DOHH2 (cell line): ENCODE data around the gene CNGA3.

Experiments
- H3F3A ChIP-seq: fragments of 200-600 bp; sonication (generic), shearing (Covaris generic); 2 replicates; pipeline ENCODE4 v1.6.0; 2016; ENCODE audit warnings: antibody characterized with exemption, mild to moderate bottlenecking; ENCODE audit not compliant: control insufficient read depth, insufficient read depth
- H3K27ac ChIP-seq: fragments of 200-600 bp; sonication (generic); 2 replicates; pipeline ENCODE4 v1.5.1; 2014; ENCODE audit warnings: low read depth, mild to moderate bottlenecking, low read length, moderate library complexity
- H3K27me3 ChIP-seq: fragments of 200-600 bp; sonication (generic); 2 replicates; pipeline ENCODE4 v1.6.1; 2014; ENCODE audit warnings: mild to moderate bottlenecking, low read length, mixed read lengths; ENCODE audit not compliant: control insufficient read depth
- H3K36me3 ChIP-seq: fragments of 200-600 bp; sonication (generic); 2 replicates; pipeline ENCODE4 v1.6.1; 2014; ENCODE audit warnings: mild to moderate bottlenecking, low read length, moderate library complexity, mixed read lengths; ENCODE audit not compliant: control insufficient read depth
- H3K4me1 ChIP-seq: fragments of 200-600 bp; sonication (generic); 2 replicates; pipeline ENCODE4 v1.6.1; 2014; ENCODE audit warnings: mild to moderate bottlenecking, low read length, mixed read lengths; ENCODE audit not compliant: control insufficient read depth
- H3K4me2 ChIP-seq: fragments of 200-600 bp; sonication (generic); 2 replicates; pipeline ENCODE4 v1.6.0; 2014; ENCODE audit warnings: mild to moderate bottlenecking, low read length, moderate library complexity
- H3K4me3 ChIP-seq: fragments of 200-600 bp; sonication (generic); 2 replicates; pipeline ENCODE4 v1.5.1; 2014; ENCODE audit warnings: mild to moderate bottlenecking, low read length, mixed read lengths
- H3K79me2 ChIP-seq: fragments of 200-600 bp; sonication (generic); 2 replicates; pipeline ENCODE4 v1.6.1; 2014; ENCODE audit warnings: mild to moderate bottlenecking, low read length, mixed read lengths; ENCODE audit not compliant: control insufficient read depth
- H3K9me2 ChIP-seq: fragments of 200-600 bp; sonication (generic); replicated peaks from 2 replicates; pipeline ENCODE4 v1.6.1; 2014; ENCODE audit warnings: mild to moderate bottlenecking, low read length, mixed read lengths; ENCODE audit not compliant: control insufficient read depth
- H3K9me3 ChIP-seq: fragments of 200-600 bp; sonication (generic); 2 replicates; pipeline ENCODE4 v1.6.1; 2014; ENCODE audit warnings: antibody characterized with exemption, low read length, mixed read lengths; ENCODE audit not compliant: control insufficient read depth, insufficient read depth
- H4K20me1 ChIP-seq: fragments of 200-600 bp; sonication (generic); 2 replicates; pipeline ENCODE4 v1.6.0; 2014; ENCODE audit warnings: low read depth, mild to moderate bottlenecking, antibody characterized with exemption, low read length, moderate library complexity; ENCODE audit not compliant: control insufficient read depth, insufficient read depth
- CTCF ChIP-seq: fragments of 200-600 bp; sonication (generic); IDR thresholded peaks from one replicate; pipeline ENCODE4 v1.5.1; 2014; ENCODE audit warnings: antibody characterized with exemption, mild to moderate bottlenecking, low read depth, low read length; ENCODE audit not compliant: poor library complexity, severe bottlenecking
- EZH2phosphoT487 ChIP-seq: fragments of 200-600 bp; sonication (generic); IDR thresholded peaks from 2 replicates; pipeline ENCODE4 v1.6.1; 2017; ENCODE audit warnings: borderline replicate concordance, mild to moderate bottlenecking, antibody characterized with exemption, low read length, moderate library complexity, mixed read lengths

CNGA3 gene

GRCh38 chr2:98341241-98341640 lies 5.0 kb upstream of the CNGA3 start:
- no peaks in the 10 kb centered on the region for H3K27me3 ChIP-seq
- no peak overlapping the region for H3K4me2 ChIP-seq
- TF ChIP-seq EZH2phosphoT487 (no peak), CTCF (no peak)
- no peaks in the 10 kb centered on the region for H3K79me2 ChIP-seq
- H3F3A ChIP-seq = no peaks in the 10 kb centered on the region
- no peaks in the 10 kb centered on the region for H4K20me1 ChIP-seq
- no peaks in the 10 kb centered on the region for H3K9me2 ChIP-seq
- no peak overlapping the region for H3K27ac ChIP-seq
- no peaks in the 10 kb centered on the region for H3K36me3 ChIP-seq
- no peaks in the 10 kb centered on the region for H3K4me1 ChIP-seq
- H3K9me3 ChIP-seq = peaks cover 3% of the 10 kb centered on the region; the same call in 1 of the 2 replicates
- H3K4me3 ChIP-seq = no peak overlapping the region

GRCh38 chr2:98343285-98343684 lies 3.0 kb upstream of the CNGA3 start:
- Histone ChIP-seq H3K4me3 (no peak overlapping the region), H3K9me3 (no peaks in the 10 kb centered on the region), H3K9me2 (no peaks in the 10 kb centered on the region), H3K4me2 (no peak overlapping the region), H3F3A (no peaks in the 10 kb centered on the region), H3K27me3 (no peaks in the 10 kb centered on the region), H3K27ac (no peak overlapping the region), H3K4me1 (no peaks in the 10 kb centered on the region), H3K79me2 (no peaks in the 10 kb centered on the region), H4K20me1 (no peaks in the 10 kb centered on the region), H3K36me3 (no peaks in the 10 kb centered on the region)
- no peak for TF ChIP-seq EZH2phosphoT487
- TF ChIP-seq CTCF = no peak

- Histone ChIP-seq H3K4me1 (no peaks in the 10 kb centered on the region), H3K4me2 (no peak overlapping the region), H3F3A (no peaks in the 10 kb centered on the region), H4K20me1 (no peaks in the 10 kb centered on the region), H3K79me2 (no peaks in the 10 kb centered on the region), H3K9me3 (no peaks in the 10 kb centered on the region), H3K4me3 (no peak overlapping the region), H3K27me3 (peaks cover 6% of the 10 kb centered on the region), H3K9me2 (no peaks in the 10 kb centered on the region), H3K36me3 (no peaks in the 10 kb centered on the region), H3K27ac (no peak overlapping the region)
- TF ChIP-seq CTCF (no peak), EZH2phosphoT487 (no peak)
Measured at GRCh38 chr2:98347298-98348065, 1.2 kb downstream of the CNGA3 start.
